ENCODE measurements around the gene PARVB.

GRCh38 chr22:44199164-44199563 lies 175.1 kb downstream of the PARVB start:
- no peak for TF ChIP-seq ZNF830 (CRISPR knock-in tag; IDR thresholded peaks at IDR 0.05)
- TF ChIP-seq CBX5 (IDR thresholded peaks at IDR 0.05; ENCODE audit: borderline replicate concordance, low read depth) = no peak
- no peak for TF ChIP-seq EHMT2 (IDR thresholded peaks at IDR 0.05)
- no peak for TF ChIP-seq THRAP3 (IDR thresholded peaks at IDR 0.05; ENCODE audit: borderline replicate concordance)
- no peak for TF ChIP-seq RBBP5 (IDR thresholded peaks at IDR 0.05; ENCODE audit: borderline replicate concordance, insufficient read depth, low read length, poor library complexity, severe bottlenecking)
- TF ChIP-seq MAFF (IDR thresholded peaks at IDR 0.05; ENCODE audit: low read length) = no peak
- TF ChIP-seq, protein P1, sequence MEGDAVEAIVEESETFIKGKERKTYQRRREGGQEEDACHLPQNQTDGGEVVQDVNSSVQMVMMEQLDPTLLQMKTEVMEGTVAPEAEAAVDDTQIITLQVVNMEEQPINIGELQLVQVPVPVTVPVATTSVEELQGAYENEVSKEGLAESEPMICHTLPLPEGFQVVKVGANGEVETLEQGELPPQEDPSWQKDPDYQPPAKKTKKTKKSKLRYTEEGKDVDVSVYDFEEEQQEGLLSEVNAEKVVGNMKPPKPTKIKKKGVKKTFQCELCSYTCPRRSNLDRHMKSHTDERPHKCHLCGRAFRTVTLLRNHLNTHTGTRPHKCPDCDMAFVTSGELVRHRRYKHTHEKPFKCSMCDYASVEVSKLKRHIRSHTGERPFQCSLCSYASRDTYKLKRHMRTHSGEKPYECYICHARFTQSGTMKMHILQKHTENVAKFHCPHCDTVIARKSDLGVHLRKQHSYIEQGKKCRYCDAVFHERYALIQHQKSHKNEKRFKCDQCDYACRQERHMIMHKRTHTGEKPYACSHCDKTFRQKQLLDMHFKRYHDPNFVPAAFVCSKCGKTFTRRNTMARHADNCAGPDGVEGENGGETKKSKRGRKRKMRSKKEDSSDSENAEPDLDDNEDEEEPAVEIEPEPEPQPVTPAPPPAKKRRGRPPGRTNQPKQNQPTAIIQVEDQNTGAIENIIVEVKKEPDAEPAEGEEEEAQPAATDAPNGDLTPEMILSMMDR (IDR thresholded peaks at IDR 0.05 in 2 of 3, conservative IDR thresholded peaks at IDR 0.05 in 1 of 3; ENCODE audit: insufficient read depth in 2 of 3, low read depth in 1 of 3, low read length in 3 of 3) = no peak
- no peak for TF ChIP-seq BDP1 (IDR thresholded peaks at IDR 0.05; ENCODE audit: insufficient read depth, insufficient read length)
- TF ChIP-seq FIP1L1 (IDR thresholded peaks at IDR 0.05; ENCODE audit: low read depth, low read length, poor library complexity, severe bottlenecking) = no peak
- no peak for TF ChIP-seq TRIM28 (IDR thresholded peaks at IDR 0.05)
- TF ChIP-seq SRSF9 (IDR thresholded peaks at IDR 0.05; ENCODE audit: borderline replicate concordance, low read depth, low read length) = no peak
- TF ChIP-seq, protein P2, sequence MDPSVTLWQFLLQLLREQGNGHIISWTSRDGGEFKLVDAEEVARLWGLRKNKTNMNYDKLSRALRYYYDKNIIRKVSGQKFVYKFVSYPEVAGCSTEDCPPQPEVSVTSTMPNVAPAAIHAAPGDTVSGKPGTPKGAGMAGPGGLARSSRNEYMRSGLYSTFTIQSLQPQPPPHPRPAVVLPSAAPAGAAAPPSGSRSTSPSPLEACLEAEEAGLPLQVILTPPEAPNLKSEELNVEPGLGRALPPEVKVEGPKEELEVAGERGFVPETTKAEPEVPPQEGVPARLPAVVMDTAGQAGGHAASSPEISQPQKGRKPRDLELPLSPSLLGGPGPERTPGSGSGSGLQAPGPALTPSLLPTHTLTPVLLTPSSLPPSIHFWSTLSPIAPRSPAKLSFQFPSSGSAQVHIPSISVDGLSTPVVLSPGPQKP (CRISPR knock-in tag; IDR thresholded peaks at IDR 0.05) = no peak
- TF ChIP-seq CSDE1 (IDR thresholded peaks at IDR 0.05) = no peak
- no peak for TF ChIP-seq FOXP4 (CRISPR knock-in tag; IDR thresholded peaks at IDR 0.05; ENCODE audit: borderline replicate concordance)
